D721Med (cell line): Measurements from ENCODE around the gene PCGF3.
"Not testable (repeated sequence)": the region's sequence is repeated elsewhere in the genome, so short reads cannot be mapped to it uniquely, and the experiment has no call there.

ENCODE experiments used
- DNase-seq: peaks from one replicate; pipeline ENCODE4 v3.0.0; 2011; ENCODE audit warnings: low spot score; ENCODE audit not compliant: insufficient read length
- FAIRE-seq: peaks from 2 replicates; lab custom pipeline; 2011; peaks lifted over from hg19 to GRCh38; lab: Jason Lieb, UNC
- TF ChIP-seq, protein P1 (sequence below): IDR thresholded peaks from 2 replicates; pipeline ENCODE4 v1.5.1; 2012; ENCODE audit warnings: mild to moderate bottlenecking, control low read depth; ENCODE audit not compliant: insufficient read depth; ENCODE audit errors: missing control alignments

Gene PCGF3

DNA sequence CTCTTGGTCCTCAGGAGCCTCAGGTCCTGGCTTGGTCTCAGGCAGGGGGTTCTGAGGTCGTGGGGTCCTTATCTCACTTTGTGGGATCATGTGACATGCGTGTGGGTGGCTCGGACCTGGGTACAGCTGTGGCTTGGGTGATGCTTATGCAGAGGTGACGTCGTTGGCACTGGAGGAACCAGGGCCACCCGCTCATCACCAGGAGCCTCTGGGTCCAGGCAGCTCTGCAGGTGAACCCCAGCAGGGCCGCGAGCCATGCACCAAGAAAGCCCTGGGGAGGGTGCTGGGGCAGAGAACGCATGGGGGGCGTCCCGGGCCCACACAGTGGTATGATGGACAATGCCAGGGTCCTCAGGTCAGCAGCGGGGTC, 40.3 kb upstream of the PCGF3 start:
- no peak for FAIRE-seq
- no peak for DNase-seq
- TF ChIP-seq, protein P1, sequence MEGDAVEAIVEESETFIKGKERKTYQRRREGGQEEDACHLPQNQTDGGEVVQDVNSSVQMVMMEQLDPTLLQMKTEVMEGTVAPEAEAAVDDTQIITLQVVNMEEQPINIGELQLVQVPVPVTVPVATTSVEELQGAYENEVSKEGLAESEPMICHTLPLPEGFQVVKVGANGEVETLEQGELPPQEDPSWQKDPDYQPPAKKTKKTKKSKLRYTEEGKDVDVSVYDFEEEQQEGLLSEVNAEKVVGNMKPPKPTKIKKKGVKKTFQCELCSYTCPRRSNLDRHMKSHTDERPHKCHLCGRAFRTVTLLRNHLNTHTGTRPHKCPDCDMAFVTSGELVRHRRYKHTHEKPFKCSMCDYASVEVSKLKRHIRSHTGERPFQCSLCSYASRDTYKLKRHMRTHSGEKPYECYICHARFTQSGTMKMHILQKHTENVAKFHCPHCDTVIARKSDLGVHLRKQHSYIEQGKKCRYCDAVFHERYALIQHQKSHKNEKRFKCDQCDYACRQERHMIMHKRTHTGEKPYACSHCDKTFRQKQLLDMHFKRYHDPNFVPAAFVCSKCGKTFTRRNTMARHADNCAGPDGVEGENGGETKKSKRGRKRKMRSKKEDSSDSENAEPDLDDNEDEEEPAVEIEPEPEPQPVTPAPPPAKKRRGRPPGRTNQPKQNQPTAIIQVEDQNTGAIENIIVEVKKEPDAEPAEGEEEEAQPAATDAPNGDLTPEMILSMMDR: no peak

GRCh38 chr4:665751-666435, 39.7 kb upstream of the PCGF3 start:
- no peak for DNase-seq
- TF ChIP-seq, protein P1: no peak
- no peak for FAIRE-seq

DNA sequence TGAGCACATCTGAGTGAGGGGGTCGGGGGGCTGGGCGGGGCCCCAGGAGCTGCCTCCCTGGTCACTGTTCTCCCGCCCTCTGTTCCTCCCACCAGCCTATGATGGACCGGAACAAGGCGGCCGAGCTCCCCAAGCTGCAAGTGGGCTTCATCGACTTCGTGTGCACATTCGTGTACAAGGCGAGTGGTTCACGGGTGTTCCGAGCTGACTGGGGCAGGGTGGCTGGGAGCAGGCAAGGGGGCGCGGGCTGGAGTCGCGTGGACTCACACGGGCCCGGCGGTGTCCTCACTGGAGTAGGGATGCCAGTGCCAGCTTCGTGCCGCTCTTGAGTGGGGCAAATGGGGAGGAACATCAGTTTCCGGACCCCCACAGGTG, 39.2 kb upstream of the PCGF3 start:
- no peak for DNase-seq
- FAIRE-seq: no peak
- TF ChIP-seq, protein P1: no peak

- FAIRE-seq (no peak), DNase-seq (no peak)
- TF ChIP-seq, protein P1: no peak
Measured at GRCh38 chr4:666822-667544, 38.6 kb upstream of the PCGF3 start.

DNA sequence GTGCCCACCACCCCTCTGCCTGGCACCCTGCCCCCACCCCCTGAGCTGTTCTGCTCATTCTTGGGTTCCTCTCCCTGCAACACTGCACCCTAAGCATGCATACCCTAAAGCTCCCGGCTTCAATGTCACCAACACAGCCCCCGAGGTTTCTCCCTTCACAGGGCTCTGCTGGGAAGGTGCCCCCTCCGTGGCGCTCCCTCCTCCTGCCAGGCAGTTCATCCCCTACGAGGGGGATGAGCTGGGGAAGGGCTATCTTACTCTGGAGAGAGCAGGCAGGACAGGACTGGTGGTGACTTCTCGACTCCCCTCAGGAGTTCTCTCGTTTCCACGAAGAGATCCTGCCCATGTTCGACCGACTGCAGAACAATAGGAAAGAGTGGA, 38.1 kb upstream of the PCGF3 start:
- no peak for FAIRE-seq
- TF ChIP-seq, protein P1: no peak
- DNase-seq: no peak

DNA sequence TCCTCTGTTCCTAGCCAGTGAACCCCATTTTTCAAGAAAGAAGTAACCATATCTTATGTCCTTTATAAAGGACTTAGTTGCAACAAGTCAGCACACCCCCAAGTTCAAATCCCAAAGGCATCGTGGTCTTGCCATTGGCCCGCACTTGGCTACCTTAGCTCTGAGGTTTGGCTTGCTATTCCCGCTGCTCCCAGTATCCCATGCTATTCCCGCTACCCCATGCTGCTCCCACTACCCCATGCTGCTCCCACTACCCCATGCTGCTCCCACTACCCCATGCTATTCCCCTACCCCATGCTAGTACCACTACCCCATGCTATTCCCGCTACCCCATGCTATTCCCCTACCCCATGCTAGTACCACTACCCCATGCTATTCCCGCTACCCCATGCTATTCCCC, 37.4 kb upstream of the PCGF3 start:
- not testable (repeated sequence) for FAIRE-seq, DNase-seq

DNA sequence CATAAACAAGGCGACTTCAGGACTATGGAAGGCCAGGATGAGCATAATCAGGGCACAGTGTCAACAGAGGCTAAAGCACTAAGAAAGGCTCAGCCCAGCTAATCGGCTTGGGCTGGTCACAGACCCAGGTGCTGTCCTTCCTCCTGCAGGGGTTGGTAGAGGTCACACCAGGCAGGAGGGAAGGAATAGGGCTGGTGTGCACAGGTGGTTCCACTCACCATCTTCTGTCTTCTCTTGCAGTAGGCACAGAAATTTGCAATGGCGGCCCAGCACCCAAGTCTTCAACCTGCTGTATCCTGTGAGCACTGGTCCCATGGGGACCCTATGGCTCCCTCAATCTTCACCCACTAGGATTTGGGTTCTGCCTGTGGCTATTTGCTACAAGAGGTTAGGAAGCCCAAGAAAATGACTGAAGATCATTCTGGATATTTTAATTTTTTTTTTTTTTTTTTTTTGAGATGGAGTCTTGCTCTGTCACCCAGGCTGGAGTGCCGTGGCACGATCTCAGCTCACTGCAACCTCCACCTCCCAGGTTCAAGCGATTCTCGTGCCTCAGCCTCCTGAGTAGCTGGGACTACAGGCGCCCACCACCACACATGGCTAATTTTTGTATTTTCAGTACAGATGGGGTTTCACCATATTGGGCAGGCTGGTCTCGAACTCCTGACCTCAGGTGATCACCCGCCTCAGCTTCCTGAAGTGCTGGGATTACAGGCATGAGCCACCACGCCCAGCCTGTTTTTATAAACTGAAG, 35.6 kb upstream of the PCGF3 start:
- peak; percentile 60 for DNase-seq
- not testable (repeated sequence) for FAIRE-seq

DNA sequence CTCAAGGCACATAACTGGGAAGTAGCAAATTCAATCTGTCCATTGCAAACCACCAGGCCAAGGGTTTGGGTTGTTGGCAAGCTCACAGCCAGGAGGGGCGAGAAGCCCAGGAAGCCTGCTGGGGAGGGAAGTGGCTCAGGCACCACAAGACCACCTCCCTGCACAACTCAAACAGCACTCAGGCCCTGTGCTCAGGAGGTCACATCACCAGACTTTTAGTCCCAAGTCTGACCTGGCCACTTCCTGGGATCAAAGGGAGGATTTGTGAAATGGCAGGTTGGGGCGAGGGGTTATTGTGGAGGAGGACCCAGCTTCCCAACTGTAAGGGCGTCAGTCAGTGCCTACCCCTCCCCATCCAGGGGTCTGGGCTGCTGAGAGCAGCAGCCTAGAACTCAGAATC, 33.9 kb upstream of the PCGF3 start:
- TF ChIP-seq, protein P1: no peak
- no peak for FAIRE-seq

More for the DNA sequence above, 33.9 kb upstream of the PCGF3 start:
- no peak for DNase-seq
